A673 (cell line): ENCODE data around the gene CCDC24.

Source experiments
- CTCF ChIP-seq: fragments of 300-800, 200-600 bp; sonication (generic); conservative IDR thresholded peaks from 2 replicates; pipeline ENCODE4 v1.5.1; 2017; ENCODE audit warnings: low read depth, mild to moderate bottlenecking, antibody characterized with exemption, low read length, moderate library complexity, mixed read lengths
- EZH2 ChIP-seq: fragments of 200-600 bp; sonication (generic); IDR thresholded peaks from 2 replicates; pipeline ENCODE4 v1.6.1; 2017; ENCODE audit warnings: borderline replicate concordance, low read depth, mild to moderate bottlenecking, mixed read lengths, antibody characterized with exemption, low read length; ENCODE audit not compliant: poor library complexity, severe bottlenecking

GRCh38 chr1:44031252-44032169 is 40.1 kb downstream of the CCDC24 start, which contains the start of gene SLC6A9:
- TF ChIP-seq EZH2 (no peak), CTCF (no peak)
